SH-SY5Y (cell line): Measurements from ENCODE around the gene ABLIM2.

Experiments used
- GATA2 ChIP-seq: IDR thresholded peaks from 2 replicates; pipeline ENCODE4 v1.6.1; 2011; ENCODE audit warnings: mild to moderate bottlenecking, low read depth, low read length
- GATA3 ChIP-seq: IDR thresholded peaks from 2 replicates; pipeline ENCODE4 v1.6.1; 2011; ENCODE audit warnings: low read depth, mild to moderate bottlenecking, low read length, moderate library complexity

DNA sequence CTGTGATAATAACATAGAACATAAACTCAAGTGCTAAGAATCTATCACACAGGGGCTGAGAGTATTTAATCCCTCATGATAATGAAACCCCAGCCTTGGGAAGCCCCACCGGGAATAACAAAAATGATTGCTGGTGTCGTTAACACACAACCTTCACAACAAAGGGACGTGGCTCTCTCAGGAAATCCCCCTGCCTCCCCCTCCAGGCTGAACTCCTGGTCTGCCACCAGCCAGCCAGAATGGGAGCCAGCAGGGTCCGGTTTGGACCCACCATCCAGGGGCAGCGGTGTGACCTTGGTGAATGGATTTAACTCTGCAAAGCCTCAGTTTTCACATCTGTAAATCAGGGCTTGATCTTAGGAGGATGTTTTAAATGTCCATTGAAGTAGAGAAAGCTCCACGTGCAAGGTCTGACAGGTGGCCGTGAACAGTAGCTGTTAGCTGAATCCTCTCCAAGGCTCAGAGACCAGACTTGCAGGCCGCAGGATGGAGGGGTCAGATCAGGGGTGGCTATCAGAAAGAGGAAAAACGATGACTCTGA lies 46.5 kb downstream of the ABLIM2 start:
- TF ChIP-seq GATA2 (no peak), GATA3 (no peak)
